HG02943 (cell line): ENCODE results near the gene SRC.

ENCODE experiments used
- ATAC-seq: cut with Tn5 transposase; IDR thresholded peaks from one replicate; pipeline ENCODE4 v1.9.1; 2021; ENCODE audit warnings: mild to moderate bottlenecking, low read depth, moderate library complexity; ENCODE audit not compliant: unreplicated experiment

The SRC gene

GRCh38 chr20:37393196-37393862 is 47.4 kb downstream of the SRC start:
- ATAC-seq = no peak

GRCh38 chr20:37393863-37394542 is 48.1 kb downstream of the SRC start:
- ATAC-seq = no peak

- no peak for ATAC-seq
Measured at GRCh38 chr20:37394543-37395409, 48.8 kb downstream of the SRC start.

DNA sequence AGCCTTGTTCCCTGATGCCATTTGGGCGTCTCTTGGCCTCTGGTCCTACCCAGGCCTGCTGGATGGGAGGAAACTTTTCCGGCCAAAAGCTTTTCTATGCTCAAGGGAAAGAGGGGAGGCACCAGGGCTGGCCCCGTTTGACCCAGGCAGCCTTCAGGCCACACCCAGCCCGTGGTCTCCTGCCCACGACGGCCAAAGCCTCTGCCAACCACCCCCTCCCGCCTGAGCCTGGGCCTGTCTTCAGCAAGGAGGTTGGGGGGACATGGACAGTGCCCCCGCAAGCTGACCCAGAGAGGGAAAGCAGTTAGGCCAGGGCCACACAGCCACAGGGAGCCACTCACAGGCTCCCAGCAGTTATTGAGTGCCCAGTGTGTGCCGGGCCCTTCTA is 49.5 kb downstream of the SRC start:
- no peak for ATAC-seq

- ATAC-seq = no peak
Measured at GRCh38 chr20:37395921-37396415, 50.0 kb downstream of the SRC start.

DNA sequence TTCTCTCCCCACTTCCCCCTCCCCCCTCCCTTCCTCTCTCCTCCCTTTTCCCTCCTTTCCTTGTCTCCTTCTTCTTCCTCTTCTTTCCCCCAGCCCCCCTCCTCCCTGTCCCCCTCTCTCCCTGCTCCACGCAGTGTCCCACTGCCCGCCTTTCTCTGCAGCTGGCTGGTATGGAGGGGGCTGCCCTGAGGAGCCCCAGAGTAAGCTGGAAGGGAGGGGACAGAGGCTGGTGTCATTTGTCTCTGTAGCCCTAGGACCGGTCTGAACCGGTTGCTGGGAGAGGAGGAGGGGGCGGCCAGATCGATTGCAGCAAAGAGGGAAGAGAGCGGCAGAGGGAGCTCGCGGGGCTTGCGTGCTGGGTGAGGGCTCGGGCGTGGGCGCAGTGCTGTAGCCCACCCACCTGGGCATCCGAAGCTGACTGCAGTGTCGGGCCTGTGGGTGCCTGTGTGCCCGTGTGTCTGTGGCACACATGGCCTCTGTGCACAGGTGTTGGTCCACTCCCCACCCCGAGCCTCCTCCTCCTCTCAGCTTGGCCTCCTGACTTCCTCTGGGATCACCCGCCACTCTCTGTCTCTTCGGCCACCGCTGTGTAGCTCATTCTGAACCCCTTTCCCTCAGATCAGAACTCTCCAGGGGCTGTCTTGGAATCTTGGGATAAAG is 50.6 kb downstream of the SRC start:
- no peak for ATAC-seq

- no peak for ATAC-seq
Measured at GRCh38 chr20:37397076-37397953, 51.4 kb downstream of the SRC start.

DNA sequence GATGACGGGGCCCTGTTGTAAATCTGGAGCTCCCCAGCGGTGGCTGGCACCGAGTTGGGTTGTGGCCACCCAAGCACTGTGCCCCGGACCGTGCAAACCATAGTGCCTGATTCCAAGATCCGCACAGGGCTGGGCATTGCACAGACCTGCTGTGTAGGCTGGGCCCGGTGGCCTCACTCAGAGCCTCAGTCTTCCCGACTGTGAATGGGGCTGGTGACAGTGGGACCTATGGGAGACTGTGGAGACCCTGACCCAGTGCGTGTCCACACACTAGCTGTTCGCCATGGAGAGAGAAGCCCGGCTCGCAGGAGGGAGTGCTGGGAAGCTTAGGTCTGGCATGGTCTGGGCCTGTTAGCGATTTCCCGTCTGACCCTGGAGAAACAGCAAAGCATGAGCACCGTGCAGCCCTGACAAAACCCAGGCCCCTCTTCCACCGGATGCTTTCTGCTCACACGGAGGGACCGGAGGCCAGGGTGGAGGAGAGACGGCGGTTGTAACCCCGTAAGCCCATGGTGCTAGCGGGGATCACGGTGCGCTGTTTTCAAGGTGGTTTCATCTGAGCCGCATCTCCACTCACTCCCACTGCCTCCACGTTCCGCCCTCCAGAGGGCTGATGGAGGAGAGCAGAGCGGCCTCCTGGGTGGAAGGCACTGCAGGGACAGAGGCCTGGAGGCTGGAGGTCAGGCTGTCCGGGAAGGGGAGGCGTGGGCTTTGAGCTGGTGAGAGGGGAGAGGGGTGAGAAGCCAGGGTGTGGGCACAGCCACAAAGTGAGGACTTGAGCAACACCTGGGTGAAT is 52.2 kb downstream of the SRC start:
- ATAC-seq = no peak

- no peak for ATAC-seq
Measured at GRCh38 chr20:37398750-37399621, 53.0 kb downstream of the SRC start.

GRCh38 chr20:37401282-37401929 is 55.5 kb downstream of the SRC start:
- no peak for ATAC-seq

GRCh38 chr20:37401930-37402675 is 56.2 kb downstream of the SRC start:
- ATAC-seq = no peak

GRCh38 chr20:37403107-37404033 is 57.4 kb downstream of the SRC start:
- no peak for ATAC-seq

DNA sequence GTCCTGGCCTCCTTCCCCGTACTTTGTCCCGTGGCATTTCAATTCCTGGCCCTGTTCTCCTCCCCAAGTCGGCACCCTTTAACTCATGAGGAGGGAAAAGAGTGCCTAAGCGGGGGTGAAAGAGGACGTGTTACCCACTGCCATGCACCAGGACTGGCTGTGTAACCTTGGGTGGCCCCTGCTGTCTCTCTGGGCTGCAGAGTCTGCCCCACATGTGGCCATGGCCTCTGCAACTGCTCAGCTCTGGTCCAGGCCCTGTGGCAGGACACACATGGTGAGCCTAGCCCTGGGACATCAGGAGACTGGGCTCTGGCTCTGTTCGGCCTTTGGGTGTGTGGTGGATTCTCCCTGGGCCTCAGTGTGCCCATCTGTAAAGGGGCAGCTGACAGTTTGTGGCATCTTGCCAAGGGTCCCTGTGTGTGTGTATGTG is 58.5 kb downstream of the SRC start:
- no peak for ATAC-seq

DNA sequence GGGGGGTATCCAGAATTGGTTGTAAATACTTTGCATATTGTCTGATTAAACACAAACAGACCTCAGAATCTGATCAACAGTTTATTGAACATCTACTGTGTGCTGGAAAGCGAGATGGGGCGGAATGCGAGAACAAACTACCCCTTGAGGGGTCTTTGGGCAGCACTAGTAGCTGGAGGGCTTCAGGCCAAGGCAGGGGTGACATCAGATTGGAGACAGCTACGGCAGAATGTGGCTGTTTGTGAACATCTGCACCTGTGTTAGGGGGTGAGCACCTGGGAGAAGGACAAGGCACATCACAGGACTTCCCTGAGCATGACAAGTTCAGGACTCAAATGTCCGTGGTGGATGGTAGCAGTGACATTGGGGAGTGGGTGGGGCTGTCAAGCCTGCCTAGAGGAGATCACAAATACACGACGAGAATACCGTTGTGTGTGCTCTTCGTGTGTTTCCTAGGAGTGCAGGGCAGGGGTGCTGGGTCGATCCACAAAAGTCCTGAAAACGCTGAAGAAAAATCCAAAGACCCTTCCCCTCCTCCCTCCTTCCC is 59.5 kb downstream of the SRC start:
- no peak for ATAC-seq
